Measurements from ENCODE around the gene SLC17A1.

- no peak for TF ChIP-seq CTCF (IDR thresholded peaks at IDR 0.05; ENCODE audit: low read depth, low read length)
- no peak for TF ChIP-seq EZH2phosphoT487 (IDR thresholded peaks at IDR 0.05; ENCODE audit: low read depth)
Observed at GRCh38 chr6:25831532-25832306, at the start of gene SLC17A1.
